ENCODE data around the gene LRG1. TPM values are rescaled to one million over a fixed set of nuclear protein-coding genes. Genes with fewer than 3 reads are reported as not detected.

Gene LRG1
- total and polyA plus RNA-seq, 2 of the 13 experiments (the other 11 are each of a cell fraction or from before 2014, with no cell fraction given): 12.0 to 39.3 TPM

DNA sequence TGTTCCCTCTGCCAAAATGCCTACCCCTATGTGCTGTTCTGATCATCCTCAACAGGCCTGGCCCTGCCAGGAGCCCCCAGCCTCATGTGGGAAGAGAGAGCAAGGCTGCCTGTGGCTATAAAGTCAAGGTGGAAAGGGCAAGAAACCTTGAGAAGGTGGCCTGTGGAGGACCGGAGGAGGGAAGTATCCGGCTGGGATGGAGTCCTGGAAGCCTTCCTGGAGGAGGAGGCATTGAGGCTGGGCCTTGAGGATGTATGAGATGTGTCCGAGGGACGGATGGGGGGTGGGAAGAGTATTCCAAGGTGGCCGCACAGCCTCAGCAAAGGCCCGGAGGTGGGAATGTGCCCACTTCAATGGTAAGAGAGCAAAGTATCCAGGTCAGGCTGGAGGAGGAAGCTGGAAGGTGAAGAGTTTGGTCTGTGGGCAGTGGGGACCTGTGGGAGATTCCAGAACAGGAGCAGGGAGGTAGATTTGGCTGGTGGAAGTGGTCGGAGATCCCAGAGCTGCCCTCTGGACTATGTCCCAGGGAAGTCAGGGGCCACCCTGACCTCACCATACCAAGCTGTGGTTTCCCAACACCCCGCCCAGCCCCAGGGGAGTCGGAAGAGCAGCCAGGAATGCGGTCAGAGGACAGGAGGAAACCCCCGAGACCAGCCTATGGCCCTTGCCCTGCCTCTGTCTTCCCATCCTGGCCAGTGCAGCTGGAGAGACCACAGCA lies 18.5 kb downstream of the LRG1 start (continued):
- TF ChIP-seq, protein P1, sequence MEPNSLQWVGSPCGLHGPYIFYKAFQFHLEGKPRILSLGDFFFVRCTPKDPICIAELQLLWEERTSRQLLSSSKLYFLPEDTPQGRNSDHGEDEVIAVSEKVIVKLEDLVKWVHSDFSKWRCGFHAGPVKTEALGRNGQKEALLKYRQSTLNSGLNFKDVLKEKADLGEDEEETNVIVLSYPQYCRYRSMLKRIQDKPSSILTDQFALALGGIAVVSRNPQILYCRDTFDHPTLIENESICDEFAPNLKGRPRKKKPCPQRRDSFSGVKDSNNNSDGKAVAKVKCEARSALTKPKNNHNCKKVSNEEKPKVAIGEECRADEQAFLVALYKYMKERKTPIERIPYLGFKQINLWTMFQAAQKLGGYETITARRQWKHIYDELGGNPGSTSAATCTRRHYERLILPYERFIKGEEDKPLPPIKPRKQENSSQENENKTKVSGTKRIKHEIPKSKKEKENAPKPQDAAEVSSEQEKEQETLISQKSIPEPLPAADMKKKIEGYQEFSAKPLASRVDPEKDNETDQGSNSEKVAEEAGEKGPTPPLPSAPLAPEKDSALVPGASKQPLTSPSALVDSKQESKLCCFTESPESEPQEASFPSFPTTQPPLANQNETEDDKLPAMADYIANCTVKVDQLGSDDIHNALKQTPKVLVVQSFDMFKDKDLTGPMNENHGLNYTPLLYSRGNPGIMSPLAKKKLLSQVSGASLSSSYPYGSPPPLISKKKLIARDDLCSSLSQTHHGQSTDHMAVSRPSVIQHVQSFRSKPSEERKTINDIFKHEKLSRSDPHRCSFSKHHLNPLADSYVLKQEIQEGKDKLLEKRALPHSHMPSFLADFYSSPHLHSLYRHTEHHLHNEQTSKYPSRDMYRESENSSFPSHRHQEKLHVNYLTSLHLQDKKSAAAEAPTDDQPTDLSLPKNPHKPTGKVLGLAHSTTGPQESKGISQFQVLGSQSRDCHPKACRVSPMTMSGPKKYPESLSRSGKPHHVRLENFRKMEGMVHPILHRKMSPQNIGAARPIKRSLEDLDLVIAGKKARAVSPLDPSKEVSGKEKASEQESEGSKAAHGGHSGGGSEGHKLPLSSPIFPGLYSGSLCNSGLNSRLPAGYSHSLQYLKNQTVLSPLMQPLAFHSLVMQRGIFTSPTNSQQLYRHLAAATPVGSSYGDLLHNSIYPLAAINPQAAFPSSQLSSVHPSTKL (CRISPR knock-in tag; IDR thresholded peaks at IDR 0.05): peak; percentile 60; the same call in 1 of the 2 replicates
- no peak for TF ChIP-seq CC2D1A (CRISPR knock-in tag; IDR thresholded peaks at IDR 0.05)
- TF ChIP-seq NR2F1 (CRISPR knock-in tag; IDR thresholded peaks at IDR 0.05): peak; percentile 57 to 83; a peak in 2 of 4 replicates
- no peak for TF ChIP-seq SOX13 (IDR thresholded peaks at IDR 0.05)
- peak in 1 of 2 experiments; percentile 45; a peak in 2 of 4 replicates for TF ChIP-seq SOX13 (CRISPR knock-in tag; conservative IDR thresholded peaks at IDR 0.05 in 1 of 2, IDR thresholded peaks at IDR 0.05 in 1 of 2)
- peak; percentile 23; the same call in 1 of the 2 replicates for TF ChIP-seq YEATS4 (CRISPR knock-in tag; IDR thresholded peaks at IDR 0.05; ENCODE audit: borderline replicate concordance)
- no peak for TF ChIP-seq ZEB1 (IDR thresholded peaks at IDR 0.05; ENCODE audit: insufficient replicate concordance, low read depth)
- TF ChIP-seq NFE2L2 (IDR thresholded peaks at IDR 0.05; ENCODE audit: low read length): no peak
- TF ChIP-seq IRF2 (CRISPR knock-in tag; IDR thresholded peaks at IDR 0.05): peak; percentile 48; the same call in 1 of the 2 replicates
- no peak; the same call in 1 of the 2 replicates for TF ChIP-seq ZNF430 (CRISPR knock-in tag; IDR thresholded peaks at IDR 0.05)
- no peak for TF ChIP-seq ZNF260 (CRISPR knock-in tag; IDR thresholded peaks at IDR 0.05; ENCODE audit: borderline replicate concordance, low read depth)
- TF ChIP-seq NR3C1 (CRISPR knock-in tag; IDR thresholded peaks at IDR 0.05): no peak
- no peak for TF ChIP-seq ZNF644 (CRISPR knock-in tag; IDR thresholded peaks at IDR 0.05; ENCODE audit: low read depth)
- TF ChIP-seq, protein P2, sequence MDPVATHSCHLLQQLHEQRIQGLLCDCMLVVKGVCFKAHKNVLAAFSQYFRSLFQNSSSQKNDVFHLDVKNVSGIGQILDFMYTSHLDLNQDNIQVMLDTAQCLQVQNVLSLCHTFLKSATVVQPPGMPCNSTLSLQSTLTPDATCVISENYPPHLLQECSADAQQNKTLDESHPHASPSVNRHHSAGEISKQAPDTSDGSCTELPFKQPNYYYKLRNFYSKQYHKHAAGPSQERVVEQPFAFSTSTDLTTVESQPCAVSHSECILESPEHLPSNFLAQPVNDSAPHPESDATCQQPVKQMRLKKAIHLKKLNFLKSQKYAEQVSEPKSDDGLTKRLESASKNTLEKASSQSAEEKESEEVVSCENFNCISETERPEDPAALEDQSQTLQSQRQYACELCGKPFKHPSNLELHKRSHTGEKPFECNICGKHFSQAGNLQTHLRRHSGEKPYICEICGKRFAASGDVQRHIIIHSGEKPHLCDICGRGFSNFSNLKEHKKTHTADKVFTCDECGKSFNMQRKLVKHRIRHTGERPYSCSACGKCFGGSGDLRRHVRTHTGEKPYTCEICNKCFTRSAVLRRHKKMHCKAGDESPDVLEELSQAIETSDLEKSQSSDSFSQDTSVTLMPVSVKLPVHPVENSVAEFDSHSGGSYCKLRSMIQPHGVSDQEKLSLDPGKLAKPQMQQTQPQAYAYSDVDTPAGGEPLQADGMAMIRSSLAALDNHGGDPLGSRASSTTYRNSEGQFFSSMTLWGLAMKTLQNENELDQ (CRISPR knock-in tag; IDR thresholded peaks at IDR 0.05; ENCODE audit: borderline replicate concordance): no peak
- TF ChIP-seq, protein P3, sequence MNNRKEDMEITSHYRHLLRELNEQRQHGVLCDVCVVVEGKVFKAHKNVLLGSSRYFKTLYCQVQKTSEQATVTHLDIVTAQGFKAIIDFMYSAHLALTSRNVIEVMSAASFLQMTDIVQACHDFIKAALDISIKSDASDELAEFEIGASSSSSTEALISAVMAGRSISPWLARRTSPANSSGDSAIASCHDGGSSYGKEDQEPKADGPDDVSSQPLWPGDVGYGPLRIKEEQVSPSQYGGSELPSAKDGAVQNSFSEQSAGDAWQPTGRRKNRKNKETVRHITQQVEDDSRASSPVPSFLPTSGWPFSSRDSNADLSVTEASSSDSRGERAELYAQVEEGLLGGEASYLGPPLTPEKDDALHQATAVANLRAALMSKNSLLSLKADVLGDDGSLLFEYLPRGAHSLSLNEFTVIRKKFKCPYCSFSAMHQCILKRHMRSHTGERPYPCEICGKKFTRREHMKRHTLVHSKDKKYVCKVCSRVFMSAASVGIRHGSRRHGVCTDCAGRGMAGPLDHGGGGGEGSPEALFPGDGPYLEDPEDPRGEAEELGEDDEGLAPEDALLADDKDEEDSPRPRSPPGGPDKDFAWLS (CRISPR knock-in tag; IDR thresholded peaks at IDR 0.05; ENCODE audit: borderline replicate concordance): no peak
- TF ChIP-seq, protein P4, sequence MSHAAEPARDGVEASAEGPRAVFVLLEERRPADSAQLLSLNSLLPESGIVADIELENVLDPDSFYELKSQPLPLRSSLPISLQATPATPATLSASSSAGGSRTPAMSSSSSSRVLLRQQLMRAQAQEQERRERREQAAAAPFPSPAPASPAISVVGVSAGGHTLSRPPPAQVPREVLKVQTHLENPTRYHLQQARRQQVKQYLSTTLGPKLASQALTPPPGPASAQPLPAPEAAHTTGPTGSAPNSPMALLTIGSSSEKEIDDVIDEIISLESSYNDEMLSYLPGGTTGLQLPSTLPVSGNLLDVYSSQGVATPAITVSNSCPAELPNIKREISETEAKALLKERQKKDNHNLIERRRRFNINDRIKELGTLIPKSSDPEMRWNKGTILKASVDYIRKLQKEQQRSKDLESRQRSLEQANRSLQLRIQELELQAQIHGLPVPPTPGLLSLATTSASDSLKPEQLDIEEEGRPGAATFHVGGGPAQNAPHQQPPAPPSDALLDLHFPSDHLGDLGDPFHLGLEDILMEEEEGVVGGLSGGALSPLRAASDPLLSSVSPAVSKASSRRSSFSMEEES (CRISPR knock-in tag; IDR thresholded peaks at IDR 0.05): 0 out of 2 replicates have a peak, but pooled peaks have one; percentile 31
- TF ChIP-seq ZNF549 (CRISPR knock-in tag; IDR thresholded peaks at IDR 0.05): no peak
- TF ChIP-seq, protein P5, sequence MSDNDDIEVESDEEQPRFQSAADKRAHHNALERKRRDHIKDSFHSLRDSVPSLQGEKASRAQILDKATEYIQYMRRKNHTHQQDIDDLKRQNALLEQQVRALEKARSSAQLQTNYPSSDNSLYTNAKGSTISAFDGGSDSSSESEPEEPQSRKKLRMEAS (IDR thresholded peaks at IDR 0.05): peak; percentile 32; the same call in 1 of the 2 replicates
- TF ChIP-seq AHR (CRISPR knock-in tag; IDR thresholded peaks at IDR 0.05): no peak
- TF ChIP-seq KLF11 (CRISPR knock-in tag; IDR thresholded peaks at IDR 0.05): no peak
